Hematopoietic multipotent progenitor cell treated with erythropoietin and hydrocortisone succinate and interleukin-3 and kit ligand, for 4 days (in vitro differentiated cells): ENCODE results near the gene NTPCR.

Experiments used
- DNase-seq: peaks from one replicate; pipeline ENCODE4 v3.0.0-alpha.2; 2015

The NTPCR gene

GRCh38 chr1:232965124-232965911 lies 14.9 kb downstream of the NTPCR start:
- no peak for DNase-seq

DNA sequence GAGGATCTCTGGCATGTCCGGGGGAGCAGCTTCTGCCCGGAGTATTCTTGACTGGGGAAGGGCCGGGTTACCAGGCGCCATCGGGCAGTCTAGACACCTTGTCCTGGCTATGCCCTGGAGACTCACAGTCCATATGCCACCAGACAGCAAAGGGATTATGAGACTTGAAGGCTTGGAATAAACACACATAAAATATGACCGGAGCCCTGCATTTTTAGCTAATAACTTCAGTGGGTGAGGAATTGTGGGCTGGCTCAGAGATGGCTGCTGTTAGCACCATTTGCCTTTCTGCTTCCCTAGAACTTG lies 15.5 kb downstream of the NTPCR start:
- DNase-seq, result no peak

GRCh38 chr1:232966663-232967062 lies 16.3 kb downstream of the NTPCR start:
- no peak for DNase-seq

GRCh38 chr1:232968391-232968790 lies 18.0 kb downstream of the NTPCR start:
- DNase-seq, result no peak

- DNase-seq, result peak; percentile 71
These were observed 18.6 kb downstream of the NTPCR start for GRCh38 chr1:232968965-232969364.

- no peak for DNase-seq
These were observed 19.4 kb downstream of the NTPCR start for GRCh38 chr1:232969799-232970198.

- no peak for DNase-seq
These were observed 20.1 kb downstream of the NTPCR start for GRCh38 chr1:232970508-232970907.

GRCh38 chr1:232973652-232974611 lies 23.5 kb downstream of the NTPCR start:
- peak; percentile 28 for DNase-seq

GRCh38 chr1:232974971-232975370 lies 24.6 kb downstream of the NTPCR start:
- peak; percentile 69 for DNase-seq

- DNase-seq, result peak; percentile 60
These were observed 27.8 kb downstream of the NTPCR start for GRCh38 chr1:232978091-232978634.

- DNase-seq, result peak; percentile 23
These were observed 28.4 kb downstream of the NTPCR start for GRCh38 chr1:232978815-232979214.

DNA sequence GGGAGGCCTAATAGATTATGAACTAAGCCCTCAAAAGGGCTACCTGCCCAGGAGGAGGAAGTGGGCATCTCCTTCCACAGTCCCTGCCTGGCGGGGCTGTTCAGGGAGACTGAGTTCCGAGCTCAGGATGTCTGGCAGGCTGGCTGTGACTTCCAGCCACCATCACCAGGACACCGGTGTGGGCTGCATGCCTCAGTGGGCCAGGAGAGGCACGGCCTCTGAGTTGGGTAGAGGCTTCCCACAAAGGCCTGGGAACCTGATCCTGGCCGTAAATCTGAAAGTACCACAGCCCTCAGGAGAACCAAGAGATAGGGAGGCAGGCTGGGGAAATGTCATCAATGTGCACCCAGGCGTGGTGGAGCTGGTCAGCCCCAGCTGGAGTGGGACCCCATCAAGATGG lies 29.1 kb downstream of the NTPCR start:
- DNase-seq, result no peak

DNA sequence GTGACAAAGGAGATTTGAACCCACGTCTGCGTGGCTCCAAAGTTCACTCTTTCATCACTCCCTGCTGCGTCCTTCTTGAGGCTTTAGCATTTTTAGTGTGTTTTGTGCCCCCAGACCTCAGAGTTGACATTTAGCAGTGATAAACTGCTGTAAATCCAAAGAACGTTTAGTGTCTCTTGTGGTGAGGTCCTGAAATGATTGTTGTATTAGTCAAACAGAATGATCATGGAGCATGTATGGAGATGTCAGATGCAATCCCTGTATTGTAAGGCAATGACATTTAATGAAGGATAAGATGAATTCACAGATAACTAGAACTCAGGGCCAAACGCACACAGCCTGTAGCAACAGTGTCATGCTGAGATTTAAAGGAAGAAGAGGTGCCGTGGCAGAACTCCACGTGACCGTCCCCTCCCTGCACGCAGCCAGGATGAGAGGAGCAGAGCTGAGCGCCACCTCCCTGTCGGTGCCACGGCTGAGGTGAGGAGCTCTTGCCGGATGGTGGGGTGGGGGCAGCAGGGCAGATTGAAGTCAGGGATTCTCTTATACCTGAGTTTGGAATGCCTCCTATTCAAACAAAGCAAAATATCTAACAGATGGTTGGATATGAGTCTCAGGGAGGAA lies 30.1 kb downstream of the NTPCR start:
- no peak for DNase-seq

DNA sequence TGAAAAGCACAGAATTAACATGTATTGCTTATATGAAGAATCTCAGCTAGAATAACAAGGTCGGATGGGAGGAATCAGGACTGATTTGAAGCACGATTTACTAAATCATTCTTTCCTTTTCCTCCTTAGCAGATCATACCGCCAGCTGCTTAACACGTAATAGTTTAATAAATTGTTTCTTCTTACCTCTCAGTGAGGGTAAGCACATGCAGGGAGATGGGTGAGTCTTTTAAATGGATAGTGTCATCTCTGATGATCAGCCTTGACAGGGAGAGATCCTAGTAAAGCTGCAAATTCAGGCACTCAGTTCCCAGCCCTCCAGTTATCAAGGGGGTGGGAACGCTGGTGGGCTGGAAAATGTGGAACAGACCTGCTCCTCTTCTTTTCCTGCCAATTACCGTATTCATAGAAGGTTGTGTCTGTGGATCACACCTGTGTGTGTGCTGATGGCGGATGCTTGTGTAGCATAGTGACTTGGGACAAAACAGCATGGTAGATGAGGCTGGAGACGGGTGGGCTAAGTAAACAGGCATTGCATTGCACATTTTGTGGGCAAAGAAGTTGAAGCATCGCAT lies 30.7 kb downstream of the NTPCR start:
- no peak for DNase-seq

GRCh38 chr1:232982238-232982944 lies 32.0 kb downstream of the NTPCR start:
- DNase-seq, result no peak

DNA sequence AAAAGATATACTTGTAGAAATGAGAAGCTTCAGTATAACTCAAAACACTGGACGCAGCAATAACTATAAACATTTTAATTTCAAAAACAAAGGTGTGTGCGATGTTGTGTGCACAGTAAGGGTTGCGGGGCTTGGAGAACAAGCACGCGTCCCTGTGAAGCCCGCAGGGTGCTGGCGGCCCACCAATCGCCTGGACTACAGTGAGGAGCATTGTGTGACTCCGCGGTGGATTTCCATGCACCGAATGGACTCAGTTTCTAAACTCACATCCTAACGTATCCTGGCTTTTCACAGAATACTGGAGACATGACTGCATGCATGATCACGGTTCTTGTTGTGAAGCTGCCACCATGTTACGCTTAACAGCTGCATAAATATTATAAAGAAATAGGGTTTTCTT lies 33.0 kb downstream of the NTPCR start:
- DNase-seq, result no peak

GRCh38 chr1:232983817-232984567 lies 33.6 kb downstream of the NTPCR start:
- no peak for DNase-seq

- DNase-seq, result no peak
These were observed 34.4 kb downstream of the NTPCR start for GRCh38 chr1:232984577-232985425.

DNA sequence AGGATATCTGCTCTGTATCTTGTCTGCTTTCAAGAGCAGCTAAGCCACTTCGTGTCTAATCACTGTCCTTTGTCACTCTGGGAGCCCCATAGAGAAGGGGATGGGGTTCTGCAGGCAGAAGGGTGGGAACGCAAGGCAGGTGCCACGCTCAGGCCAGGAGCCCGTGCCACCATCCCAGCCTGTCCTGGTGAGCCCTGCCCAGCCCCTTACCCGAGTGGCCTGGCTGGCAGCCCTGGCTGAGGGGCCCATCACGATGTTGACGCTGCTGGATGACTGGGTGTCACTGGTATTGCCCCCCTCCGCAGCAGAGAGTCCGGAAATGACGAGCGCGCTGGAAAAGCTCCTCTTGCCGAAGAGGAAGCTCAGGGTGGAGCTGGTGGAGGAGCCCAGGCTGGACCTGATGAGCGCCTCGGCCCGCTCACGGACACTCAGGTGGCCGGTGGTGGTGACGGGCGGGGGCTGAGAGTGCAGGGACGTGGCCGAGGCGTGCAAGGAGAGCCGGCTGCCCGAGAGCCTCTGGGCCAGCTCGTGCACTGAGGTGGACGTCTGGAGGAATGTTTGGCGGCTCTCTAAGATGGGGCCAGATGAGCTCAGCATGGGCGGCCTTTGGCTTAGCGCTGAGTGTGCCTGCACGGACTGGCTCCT lies 35.6 kb downstream of the NTPCR start:
- no peak for DNase-seq

DNA sequence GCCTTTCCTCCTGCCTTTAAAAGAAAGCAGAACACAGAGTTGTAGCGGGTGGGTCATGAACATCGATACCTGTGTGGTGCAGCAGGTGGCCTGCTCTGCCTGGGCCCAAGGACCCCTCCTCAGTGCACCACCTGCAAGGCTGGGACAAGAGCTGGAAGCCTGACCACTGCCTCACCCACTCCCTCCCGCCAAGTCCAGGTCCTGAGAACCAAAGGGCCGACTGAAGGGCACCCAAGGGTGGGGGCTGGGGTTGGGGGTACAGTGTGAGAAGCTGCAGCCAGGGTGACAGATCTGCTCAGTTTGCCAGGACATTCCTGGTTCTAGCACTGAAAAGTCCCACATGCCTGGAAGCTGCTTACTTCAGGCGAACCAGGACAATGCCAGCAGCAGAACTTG lies 36.1 kb downstream of the NTPCR start:
- no peak for DNase-seq
